Activated T-helper 1 cell treated with Interleukin-2 at 50 U/mL for 16 hours (primary cell): ENCODE measurements around the gene PRH1.

Source experiments
- DNase-seq: peaks from one replicate; pipeline ENCODE4 v3.0.0-alpha.2; 2020; ENCODE audit warnings: low read depth

Gene PRH1

GRCh38 chr12:10838461-10838860 is 45.6 kb downstream of the PRH1 start:
- no peak for DNase-seq
